MM.1S (cell line): ENCODE data around the gene TRAPPC6A.

Experiments
- DNase-seq: peaks from one replicate; pipeline ENCODE4 v3.0.0-alpha.2; 2015
- H2AFZ ChIP-seq: fragments of 300-600 bp; sonication (generic); 2 replicates; pipeline ENCODE4 v1.6.0; 2016; ENCODE audit warnings: antibody characterized with exemption, low read length
- H3F3A ChIP-seq: fragments of 300-600 bp; sonication (generic); 2 replicates; pipeline ENCODE4 v1.6.1; 2016; ENCODE audit warnings: mild to moderate bottlenecking, antibody characterized with exemption, low read length, moderate library complexity, mixed read lengths; ENCODE audit not compliant: insufficient read depth
- H3K27ac ChIP-seq: fragments of 300-600 bp; sonication (generic); 2 replicates; pipeline ENCODE4 v1.5.1; 2016; ENCODE audit warnings: mild to moderate bottlenecking, low read length
- H3K27me3 ChIP-seq: fragments of 300-600 bp; sonication (generic); replicated peaks from 2 replicates; pipeline ENCODE4 v1.6.0; 2016; ENCODE audit warnings: low read length; ENCODE audit not compliant: insufficient read depth
- H3K36me3 ChIP-seq: fragments of 300-600 bp; sonication (generic); replicated peaks from 2 replicates; pipeline ENCODE4 v1.6.1; 2016; ENCODE audit warnings: mild to moderate bottlenecking, low read length, mixed read lengths; ENCODE audit not compliant: insufficient read depth
- H3K4me1 ChIP-seq: fragments of 300-600 bp; sonication (generic); 2 replicates; pipeline ENCODE4 v1.6.1; 2016; ENCODE audit warnings: low read length, mixed read lengths
- H3K4me2 ChIP-seq: fragments of 300-600 bp; sonication (generic); 2 replicates; pipeline ENCODE4 v1.6.0; 2016; ENCODE audit warnings: low read depth, low read length
- H3K4me3 ChIP-seq: fragments of 300-600 bp; sonication (generic); 2 replicates; pipeline ENCODE4 v1.5.1; 2016; ENCODE audit warnings: low read length, mixed read lengths
- H3K79me2 ChIP-seq: fragments of 300-600 bp; sonication (generic); 2 replicates; pipeline ENCODE4 v1.6.1; 2016; ENCODE audit warnings: mixed run types, low read length, mixed read lengths
- H3K9ac ChIP-seq: fragments of 300-600 bp; sonication (generic); 2 replicates; pipeline ENCODE4 v1.6.1; 2016; ENCODE audit warnings: low read length, mixed read lengths
- H3K9me2 ChIP-seq: fragments of 300-600 bp; sonication (generic); replicated peaks from 2 replicates; pipeline ENCODE4 v1.6.1; 2016; ENCODE audit warnings: mild to moderate bottlenecking, low read length, mixed read lengths; ENCODE audit not compliant: insufficient read depth
- H3K9me3 ChIP-seq: fragments of 300-600 bp; sonication (generic); replicated peaks from 2 replicates; pipeline ENCODE4 v1.6.1; 2016; ENCODE audit warnings: mild to moderate bottlenecking, low read length, mixed read lengths; ENCODE audit not compliant: insufficient read depth
- H4K20me1 ChIP-seq: fragments of 300-600 bp; sonication (generic); 2 replicates; pipeline ENCODE4 v1.6.1; 2016; ENCODE audit warnings: mild to moderate bottlenecking, low read length, moderate library complexity, mixed read lengths; ENCODE audit not compliant: insufficient read depth
- EZH2 ChIP-seq: fragments of 300-600 bp; sonication (generic); optimal IDR thresholded peaks from 2 replicates; pipeline ENCODE3; 2017; ENCODE audit warnings: low read depth, mild to moderate bottlenecking, antibody characterized with exemption, low read length, mixed read lengths
- EZH2phosphoT487 ChIP-seq: fragments of 300-600 bp; sonication (generic); IDR thresholded peaks from 2 replicates; pipeline ENCODE4 v1.6.1; 2018; ENCODE audit warnings: antibody characterized with exemption, low read length
- TF ChIP-seq, protein P1 (sequence below): fragments of 300-600 bp; sonication (generic); IDR thresholded peaks from 2 replicates; pipeline ENCODE4 v1.5.1; 2016; ENCODE audit warnings: antibody characterized with exemption, low read length, mixed read lengths

TRAPPC6A gene

DNA sequence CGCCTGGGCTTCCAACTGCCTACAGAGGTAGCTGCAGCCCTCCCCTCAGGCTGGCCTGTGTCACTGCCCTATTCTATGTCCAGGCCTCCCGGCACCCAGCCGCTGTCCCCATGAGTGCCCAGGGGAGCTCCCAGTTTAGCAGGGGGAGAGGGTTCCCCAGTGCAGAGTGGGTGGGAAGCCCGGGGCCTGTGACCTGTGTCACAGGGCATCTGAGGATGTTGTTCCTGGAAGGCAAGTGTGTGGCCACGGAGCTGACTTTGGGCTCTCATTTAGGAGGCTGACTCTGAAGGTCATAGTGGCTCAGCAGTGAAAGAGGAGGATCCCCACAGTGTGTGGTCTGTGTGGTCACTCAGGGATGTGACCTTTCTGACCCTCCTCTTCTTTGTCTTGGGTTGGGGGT, 59.9 kb downstream of the TRAPPC6A start:
- Histone ChIP-seq H3K79me2 (peaks cover 87% of the 10 kb centered on the region), H3F3A (peaks cover 30% of the 10 kb centered on the region), H3K36me3 (no peaks in the 10 kb centered on the region), H4K20me1 (peaks cover 2% of the 10 kb centered on the region), H3K27me3 (no peaks in the 10 kb centered on the region), H3K27ac (peak overlapping the region; percentile 88), H3K4me2 (peak overlapping the region; percentile 75), H3K9ac (peak overlapping the region; percentile 53), H3K4me1 (peaks cover 28% of the 10 kb centered on the region), H3K4me3 (peak overlapping the region; percentile 15; the same call in 1 of the 2 replicates), H3K9me2 (no peaks in the 10 kb centered on the region), H2AFZ (no peak overlapping the region), H3K9me3 (no peaks in the 10 kb centered on the region)
- TF ChIP-seq, protein P1, sequence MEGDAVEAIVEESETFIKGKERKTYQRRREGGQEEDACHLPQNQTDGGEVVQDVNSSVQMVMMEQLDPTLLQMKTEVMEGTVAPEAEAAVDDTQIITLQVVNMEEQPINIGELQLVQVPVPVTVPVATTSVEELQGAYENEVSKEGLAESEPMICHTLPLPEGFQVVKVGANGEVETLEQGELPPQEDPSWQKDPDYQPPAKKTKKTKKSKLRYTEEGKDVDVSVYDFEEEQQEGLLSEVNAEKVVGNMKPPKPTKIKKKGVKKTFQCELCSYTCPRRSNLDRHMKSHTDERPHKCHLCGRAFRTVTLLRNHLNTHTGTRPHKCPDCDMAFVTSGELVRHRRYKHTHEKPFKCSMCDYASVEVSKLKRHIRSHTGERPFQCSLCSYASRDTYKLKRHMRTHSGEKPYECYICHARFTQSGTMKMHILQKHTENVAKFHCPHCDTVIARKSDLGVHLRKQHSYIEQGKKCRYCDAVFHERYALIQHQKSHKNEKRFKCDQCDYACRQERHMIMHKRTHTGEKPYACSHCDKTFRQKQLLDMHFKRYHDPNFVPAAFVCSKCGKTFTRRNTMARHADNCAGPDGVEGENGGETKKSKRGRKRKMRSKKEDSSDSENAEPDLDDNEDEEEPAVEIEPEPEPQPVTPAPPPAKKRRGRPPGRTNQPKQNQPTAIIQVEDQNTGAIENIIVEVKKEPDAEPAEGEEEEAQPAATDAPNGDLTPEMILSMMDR, result no peak
- TF ChIP-seq EZH2, result no peak
- no peak for TF ChIP-seq EZH2phosphoT487
- no peak for DNase-seq

DNA sequence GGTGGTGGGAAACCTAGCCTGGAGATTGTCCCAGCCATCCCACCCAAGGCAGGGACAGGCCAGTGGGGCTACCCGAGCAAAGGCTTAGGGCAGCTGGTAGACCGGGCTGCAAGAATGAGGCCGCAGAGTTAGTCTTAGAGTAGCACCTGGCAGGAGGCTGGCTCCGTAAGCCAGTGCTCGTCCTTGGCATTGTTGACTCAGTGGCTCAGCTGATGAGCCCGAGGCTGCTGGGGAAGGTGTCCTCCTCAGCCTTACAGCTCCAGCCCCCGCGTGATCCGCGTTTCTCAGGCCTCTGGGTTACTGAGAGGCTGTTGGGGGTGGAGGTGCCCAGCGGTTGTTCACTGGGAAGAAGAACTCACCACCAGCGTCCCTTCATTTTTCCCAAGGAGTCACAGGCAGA, 60.4 kb downstream of the TRAPPC6A start:
- H3K4me2 ChIP-seq, result peak overlapping the region; percentile 75
- no peaks in the 10 kb centered on the region for H3K27me3 ChIP-seq
- no peak overlapping the region for H3K4me3 ChIP-seq
- no peaks in the 10 kb centered on the region for H3K9me3 ChIP-seq
- H3K4me1 ChIP-seq, result peaks cover 28% of the 10 kb centered on the region
- H4K20me1 ChIP-seq, result peaks cover 2% of the 10 kb centered on the region
- H3F3A ChIP-seq, result peaks cover 30% of the 10 kb centered on the region
- no peak overlapping the region for H2AFZ ChIP-seq
- H3K9me2 ChIP-seq, result no peaks in the 10 kb centered on the region
- peaks cover 87% of the 10 kb centered on the region for H3K79me2 ChIP-seq
- no peak for DNase-seq
- TF ChIP-seq, protein P1, result no peak
- TF ChIP-seq EZH2phosphoT487 (no peak), EZH2 (no peak)
- H3K36me3 ChIP-seq, result no peaks in the 10 kb centered on the region
- no peak overlapping the region for H3K9ac ChIP-seq
- H3K27ac ChIP-seq, result peak overlapping the region; percentile 88

DNA sequence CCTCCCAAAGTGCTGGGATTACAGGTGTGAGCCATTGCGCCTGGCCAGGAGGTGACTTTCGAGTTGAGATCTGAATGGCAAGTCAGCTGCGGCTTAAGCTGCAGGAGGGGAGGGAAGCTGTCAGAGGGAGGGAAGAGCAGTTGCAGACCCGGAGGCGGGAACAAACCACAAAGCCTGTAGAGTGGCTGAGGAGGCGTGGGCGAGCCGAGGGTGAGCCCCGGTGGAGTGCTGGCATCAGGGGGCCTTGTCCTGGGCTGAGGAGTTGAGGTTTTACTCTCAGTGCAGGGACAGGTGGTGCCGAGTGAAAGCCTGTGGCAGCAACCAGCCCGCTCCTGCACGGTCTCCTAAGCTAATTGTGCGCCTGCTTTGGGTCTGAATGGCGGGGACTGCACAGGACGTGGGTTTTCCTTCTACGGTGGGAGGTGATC, 60.9 kb downstream of the TRAPPC6A start:
- no peak overlapping the region for H3K9ac ChIP-seq
- peak overlapping the region; percentile 88 for H3K27ac ChIP-seq
- H3K79me2 ChIP-seq, result peaks cover 87% of the 10 kb centered on the region
- no peaks in the 10 kb centered on the region for H3K27me3 ChIP-seq
- no peak overlapping the region for H3K4me3 ChIP-seq
- H3K9me2 ChIP-seq, result no peaks in the 10 kb centered on the region
- H3K4me1 ChIP-seq, result peaks cover 28% of the 10 kb centered on the region
- no peaks in the 10 kb centered on the region for H3K9me3 ChIP-seq
- peak; percentile 85 for DNase-seq
- peak overlapping the region; percentile 75 for H3K4me2 ChIP-seq
- TF ChIP-seq, protein P1, result no peak
- TF ChIP-seq EZH2phosphoT487 (no peak), EZH2 (no peak)
- no peaks in the 10 kb centered on the region for H3K36me3 ChIP-seq
- peaks cover 30% of the 10 kb centered on the region for H3F3A ChIP-seq
- H2AFZ ChIP-seq, result no peak overlapping the region
- H4K20me1 ChIP-seq, result peaks cover 2% of the 10 kb centered on the region
